HepG2 (cell line): ENCODE data around the gene CNPY4. TPM values are rescaled to one million over a fixed set of nuclear protein-coding genes. Genes with fewer than 3 reads are reported as not detected.

Experiments used
- CERS6 ChIP-seq: sonication (generic); formaldehyde crosslinking; IDR thresholded peaks from 2 replicates; pipeline ENCODE4 v1.5.0; 2020; ENCODE audit warnings: missing genetic modification reagents
- GFI1 ChIP-seq: sonication (generic); formaldehyde crosslinking; IDR thresholded peaks from 2 replicates; pipeline ENCODE4 v1.5.0; 2020; ENCODE audit warnings: missing genetic modification reagents, mild to moderate bottlenecking, borderline replicate concordance
- HES4 ChIP-seq: sonication (generic); formaldehyde crosslinking; IDR thresholded peaks from 2 replicates; pipeline ENCODE4 v1.9.0; 2021; ENCODE audit warnings: mild to moderate bottlenecking, missing genetic modification reagents, borderline replicate concordance
- IRF9 ChIP-seq: sonication (generic); formaldehyde crosslinking; IDR thresholded peaks from 2 replicates; pipeline ENCODE4 v1.8.0; 2022; ENCODE audit warnings: missing genetic modification reagents, mild to moderate bottlenecking, borderline replicate concordance
- MXI1 ChIP-seq: IDR thresholded peaks from 3 replicates; pipeline ENCODE4 v1.6.1; 2012; ENCODE audit warnings: low read depth, low read length, inconsistent platforms, borderline replicate concordance
- SOX6 ChIP-seq, 2 experiments: fragments of 450-650 bp in 1 of 2; sonication (generic) in 1 of 2; formaldehyde crosslinking in 1 of 2; IDR thresholded peaks; 2 replicates each; pipeline versions ENCODE4 v1.4.0 to v1.6.1; 2017 to 2020; ENCODE audit warnings: antibody characterized with exemption in 1 of 2, mild to moderate bottlenecking in 1 of 2, missing genetic modification reagents in 1 of 2
- ZBTB39 ChIP-seq: sonication (generic); formaldehyde crosslinking; IDR thresholded peaks from 2 replicates; pipeline ENCODE4 v1.5.0; 2020; ENCODE audit warnings: missing genetic modification reagents
- ZMAT3 ChIP-seq: sonication (generic); formaldehyde crosslinking; conservative IDR thresholded peaks from 2 replicates; pipeline ENCODE4 v1.7.0; 2021; ENCODE audit warnings: missing genetic modification reagents
- ZNF407 ChIP-seq: sonication (generic); formaldehyde crosslinking; IDR thresholded peaks from one replicate; pipeline ENCODE4 v1.5.1; 2020; ENCODE audit warnings: mild to moderate bottlenecking, missing genetic modification reagents; ENCODE audit errors: not compliant biosample characterization
- ZSCAN9 ChIP-seq: IDR thresholded peaks from 2 replicates; pipeline ENCODE4 v1.6.1; 2016; ENCODE audit warnings: borderline replicate concordance
- polyA plus RNA-seq, 8 experiments: library from polyadenylated mRNA; depleted of rRNA in 3 of 8; stranded (reverse) in 7 of 8; unstranded in 1 of 8; fragments of >200 nt; fragmentation: Illumina TruSeq in 4 of 8; extraction: Trizol in 4 of 8; gene quantifications; 2 replicates each; pipeline versions ENCODE4 v1.2.1 to v1.2.3, GENCODE V29; 2011 to 2016; ENCODE audit warnings: low read depth in 4 of 8, missing spikeins in 1 of 8, mixed read lengths in 1 of 8; ENCODE audit not compliant: insufficient read depth in 1 of 8
- total RNA-seq, 5 experiments: library from RNA; depleted of rRNA; stranded (reverse); fragments of >200 nt; fragmentation: Illumina TruSeq; extraction: Trizol; gene quantifications; 2 replicates each; pipeline ENCODE4 v1.2.3, GENCODE V29; 2016; ENCODE audit warnings: low read depth in 1 of 5

The CNPY4 gene
- total and polyA plus RNA-seq, 2 of the 13 experiments (the other 11 are each of a cell fraction or from before 2014, with no cell fraction given) = 6.2 to 12.7 TPM

- TF ChIP-seq IRF9 (CRISPR knock-in tag) = peak; percentile 72; the same call in 1 of the 2 replicates
- no peak for TF ChIP-seq CERS6 (CRISPR knock-in tag)
- peak; percentile 67; the same call in 1 of the 2 replicates for TF ChIP-seq HES4 (CRISPR knock-in tag)
- TF ChIP-seq ZMAT3 (CRISPR knock-in tag) = peak; percentile 94
- TF ChIP-seq ZNF407 (CRISPR knock-in tag) = no peak
- no peak for TF ChIP-seq ZBTB39 (CRISPR knock-in tag)
- TF ChIP-seq SOX6 (IDR thresholded peaks at IDR 0.05) = no peak
- peak; percentile 51 for TF ChIP-seq SOX6 (CRISPR knock-in tag; IDR thresholded peaks at IDR 0.05)
- TF ChIP-seq ZSCAN9 (CRISPR knock-in tag) = peak; percentile 64; the same call in 1 of the 2 replicates
- peak; percentile 97 for TF ChIP-seq MXI1
- TF ChIP-seq GFI1 = no peak
These were observed 18.9 kb upstream of the CNPY4 start (continued) for GRCh38 chr7:100100420-100101015.
